IPS-11a (cell line): Measurements from ENCODE around the gene CIAO2B.

Experiments used
- H3K4me3 ChIP-seq: one replicate; pipeline ENCODE4 v1.5.1; 2013; ENCODE audit warnings: low read depth, low read length, control low read depth

Gene CIAO2B

DNA sequence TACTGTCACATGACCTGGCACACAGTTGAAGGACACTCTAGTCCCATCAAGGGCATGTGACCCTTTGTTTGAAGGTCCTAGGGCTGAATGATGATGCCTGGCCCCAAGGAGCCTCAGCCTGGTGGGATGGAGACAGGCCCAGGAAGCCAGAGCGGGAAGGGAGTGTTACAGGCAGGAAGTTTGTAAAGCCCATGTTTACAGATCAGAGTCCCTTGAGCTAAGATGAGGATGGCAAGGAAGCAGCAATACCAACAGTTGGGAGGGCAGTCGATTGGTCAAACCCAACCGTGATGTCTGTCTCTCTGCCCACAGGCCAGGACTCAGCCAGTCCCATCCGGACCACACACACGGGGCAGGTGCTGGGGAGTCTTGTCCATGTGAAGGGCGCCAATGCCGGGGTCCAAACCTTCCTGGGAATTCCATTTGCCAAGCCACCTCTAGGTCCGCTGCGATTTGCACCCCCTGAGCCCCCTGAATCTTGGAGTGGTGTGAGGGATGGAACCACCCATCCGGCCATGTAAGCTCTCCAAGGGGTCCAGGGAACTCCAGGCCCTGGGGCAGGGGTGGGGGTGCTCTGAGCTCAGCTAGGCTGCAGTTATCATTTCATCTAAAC, 3.6 kb upstream of the CIAO2B start:
- no peak overlapping the region for H3K4me3 ChIP-seq

DNA sequence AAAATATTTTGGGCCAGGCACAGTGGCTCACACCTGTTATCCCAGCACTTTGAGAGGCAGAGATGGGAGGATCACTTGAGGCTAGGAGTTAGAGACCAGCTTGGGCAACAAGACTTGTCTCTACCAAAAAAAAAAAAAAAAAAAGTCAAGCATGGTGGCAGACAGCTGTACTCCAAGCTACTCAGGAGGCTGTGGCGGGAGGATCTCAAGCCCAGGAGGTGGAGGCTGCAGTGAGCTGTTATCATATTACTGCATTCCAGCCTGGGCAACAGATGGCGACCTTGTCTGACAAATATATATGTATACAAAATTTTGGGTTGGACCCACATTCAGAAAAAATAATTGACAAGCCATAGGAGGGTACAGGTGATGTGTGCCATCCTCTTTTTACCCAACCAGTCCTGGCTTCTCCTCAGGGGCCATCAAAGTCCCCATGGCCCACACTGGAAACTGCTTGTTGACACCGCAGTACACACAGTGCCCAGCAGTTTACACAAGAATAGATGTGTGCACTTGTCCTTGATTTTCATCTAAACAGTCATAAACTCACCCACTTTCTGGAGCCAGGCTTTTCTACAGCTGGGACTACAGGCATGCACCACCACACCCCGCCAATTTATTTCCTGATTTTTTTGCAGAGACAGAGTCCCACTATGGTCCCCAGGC, 2.8 kb upstream of the CIAO2B start:
- H3K4me3 ChIP-seq, result no peak overlapping the region

DNA sequence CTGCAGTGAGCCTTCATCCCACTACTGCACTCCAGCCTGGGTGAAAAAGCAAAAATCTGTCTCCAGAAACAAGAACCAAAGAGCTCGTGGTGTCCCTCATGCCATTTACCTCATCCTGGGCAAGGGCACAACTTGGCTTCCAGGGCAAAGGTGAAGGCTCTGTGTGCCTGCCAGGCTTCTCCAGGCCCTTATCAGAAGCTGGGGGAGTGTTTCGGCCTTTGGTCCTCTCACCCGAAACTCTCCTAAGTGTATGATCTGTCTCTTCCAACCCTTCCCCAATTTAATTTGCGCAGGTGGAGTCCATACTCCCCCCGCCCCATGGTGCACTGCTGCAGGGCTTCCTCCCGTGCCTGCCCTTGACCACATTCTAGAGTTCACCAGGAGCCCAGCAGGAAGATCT, 2.3 kb upstream of the CIAO2B start:
- no peak overlapping the region for H3K4me3 ChIP-seq

DNA sequence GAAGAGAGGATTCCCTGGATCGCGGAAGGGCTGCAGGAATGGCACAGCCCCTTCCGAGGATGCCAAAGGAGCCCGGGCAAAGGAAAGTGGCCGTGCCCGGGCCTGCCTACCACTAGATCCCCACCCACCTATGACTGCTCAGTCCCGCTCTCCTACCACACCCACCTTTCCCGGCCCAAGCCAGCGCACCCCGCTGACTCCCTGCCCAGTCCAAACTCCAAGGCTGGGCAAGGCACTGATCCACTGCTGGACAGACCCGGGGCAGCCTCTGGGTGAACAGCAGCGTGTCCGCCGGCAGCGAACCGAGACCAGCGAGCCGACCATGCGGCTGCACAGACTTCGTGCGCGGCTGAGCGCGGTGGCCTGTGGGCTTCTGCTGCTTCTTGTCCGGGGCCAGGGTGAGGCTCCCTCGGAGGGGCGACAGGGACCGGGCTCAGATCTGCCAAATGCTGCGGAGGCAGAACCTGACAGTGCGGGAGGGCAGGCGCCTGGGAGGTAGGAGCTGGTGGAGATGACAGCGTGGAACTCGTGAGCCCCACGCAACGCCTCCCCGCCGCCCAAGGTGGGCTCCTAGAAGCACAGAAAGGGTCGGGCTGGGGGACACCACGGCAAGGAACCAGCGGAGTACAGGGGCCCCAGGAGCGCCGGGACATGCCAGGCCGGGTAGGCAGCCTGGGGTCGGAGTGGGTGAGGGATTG, 1.3 kb upstream of the CIAO2B start, which contains the start of gene CES2:
CES2 (plus strand) TSS at position 203 of the 698 bp plus-strand sequence; CDS start at position 323, 120 bp downstream.
- H3K4me3 ChIP-seq, result peak within 1 kb of the TSS; percentile 92

DNA sequence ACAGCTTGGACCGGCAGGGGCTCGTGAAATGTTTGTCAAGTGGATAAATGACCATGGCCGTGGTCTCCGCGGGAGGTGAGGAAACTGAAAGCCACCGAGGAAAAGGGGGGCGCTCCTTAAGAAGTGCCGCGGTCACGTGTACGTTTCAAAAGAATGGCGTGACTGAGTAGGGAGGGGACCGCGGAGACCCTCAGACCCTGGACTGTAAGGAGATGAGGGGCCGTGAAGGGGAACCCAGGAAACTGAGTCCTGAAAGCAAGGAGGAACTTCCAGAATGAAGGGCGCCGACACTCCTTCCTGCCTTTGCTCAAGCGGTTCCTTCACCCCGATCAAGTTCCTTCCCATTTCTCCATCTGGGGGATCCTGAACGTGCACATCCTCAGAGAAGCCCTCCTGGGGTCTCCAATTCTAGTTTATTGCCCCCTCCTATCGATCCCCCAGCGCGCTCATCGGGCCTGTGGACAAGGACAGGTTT, 674 bp upstream of the CIAO2B start:
- H3K4me3 ChIP-seq, result peak overlapping the region; percentile 92

DNA sequence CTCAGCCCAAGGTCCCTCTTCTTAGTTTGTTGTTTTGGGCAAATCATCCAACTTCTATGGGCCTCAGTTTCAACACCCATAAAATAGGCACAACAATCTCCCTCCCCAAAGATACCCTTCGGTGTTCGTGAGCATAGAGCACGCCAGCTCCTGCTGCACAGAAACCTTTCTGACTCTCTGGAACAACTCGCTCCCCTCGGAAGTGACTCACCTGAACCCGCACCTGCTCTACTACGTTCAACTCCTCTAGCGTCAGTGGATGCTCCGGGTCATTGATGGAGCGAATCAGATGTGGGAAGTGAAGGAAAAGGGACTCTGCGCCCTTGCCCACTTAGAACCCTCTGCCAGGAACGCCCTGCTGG, 445 bp downstream of the CIAO2B start:
- peak overlapping the region; percentile 92 for H3K4me3 ChIP-seq

DNA sequence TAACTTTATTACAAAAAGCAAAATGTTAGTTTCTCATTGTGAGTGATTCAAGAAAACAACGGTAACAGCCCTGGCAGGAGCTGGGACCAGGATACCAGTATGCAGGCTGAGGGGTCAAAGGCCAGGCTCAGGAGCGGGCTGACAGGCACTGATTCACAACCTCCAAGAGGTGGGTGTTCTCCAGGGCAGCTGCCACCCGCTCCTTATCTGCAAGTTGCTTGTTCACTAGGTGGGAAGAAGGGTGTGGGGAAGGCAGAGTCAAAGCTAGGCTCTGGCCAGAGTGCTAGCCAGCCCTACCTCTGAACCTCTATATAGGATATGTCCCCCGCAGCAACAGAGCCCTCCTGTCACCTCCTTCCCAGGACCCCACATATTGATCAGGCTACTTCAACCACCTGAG, 2.1 kb downstream of the CIAO2B start:
- H3K4me3 ChIP-seq, result no peak overlapping the region

DNA sequence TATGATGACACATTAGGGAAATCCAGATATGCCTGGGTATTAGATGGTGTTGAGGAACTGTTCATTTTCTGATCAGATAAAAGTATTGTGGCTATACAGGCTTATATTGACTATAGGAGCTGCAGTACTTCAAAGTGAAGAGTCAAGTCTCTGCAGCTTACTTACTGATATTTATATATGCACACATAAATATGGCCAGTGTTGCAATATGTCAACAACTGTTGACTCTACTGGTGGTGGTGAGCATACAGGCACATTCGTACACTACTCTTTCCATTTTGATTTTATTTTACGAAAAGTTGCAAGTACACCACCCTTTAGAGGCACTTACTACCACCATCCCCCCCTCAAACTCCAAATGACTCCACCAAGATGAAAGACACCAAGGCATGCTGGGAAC, 2.5 kb downstream of the CIAO2B start:
- no peak overlapping the region for H3K4me3 ChIP-seq

DNA sequence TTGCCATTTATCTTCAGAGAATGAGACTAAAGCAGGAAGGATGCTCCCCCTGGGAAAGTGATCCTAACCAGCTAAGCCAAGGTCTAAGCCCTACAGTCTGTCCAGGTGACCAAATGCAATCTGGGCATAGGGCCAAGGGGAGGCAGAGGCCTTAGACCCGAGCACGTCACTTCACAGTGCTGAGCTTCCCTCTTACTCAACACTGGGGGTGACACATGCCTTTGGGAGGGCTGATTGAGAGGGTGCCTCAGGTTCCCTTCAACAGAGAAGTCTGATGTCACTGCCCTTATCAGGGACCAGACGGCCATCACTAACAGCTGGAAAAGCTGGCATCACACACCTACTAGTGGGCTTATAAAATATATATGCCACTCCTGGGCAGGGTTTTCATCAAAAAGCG, 4.0 kb downstream of the CIAO2B start:
- no peak overlapping the region for H3K4me3 ChIP-seq

DNA sequence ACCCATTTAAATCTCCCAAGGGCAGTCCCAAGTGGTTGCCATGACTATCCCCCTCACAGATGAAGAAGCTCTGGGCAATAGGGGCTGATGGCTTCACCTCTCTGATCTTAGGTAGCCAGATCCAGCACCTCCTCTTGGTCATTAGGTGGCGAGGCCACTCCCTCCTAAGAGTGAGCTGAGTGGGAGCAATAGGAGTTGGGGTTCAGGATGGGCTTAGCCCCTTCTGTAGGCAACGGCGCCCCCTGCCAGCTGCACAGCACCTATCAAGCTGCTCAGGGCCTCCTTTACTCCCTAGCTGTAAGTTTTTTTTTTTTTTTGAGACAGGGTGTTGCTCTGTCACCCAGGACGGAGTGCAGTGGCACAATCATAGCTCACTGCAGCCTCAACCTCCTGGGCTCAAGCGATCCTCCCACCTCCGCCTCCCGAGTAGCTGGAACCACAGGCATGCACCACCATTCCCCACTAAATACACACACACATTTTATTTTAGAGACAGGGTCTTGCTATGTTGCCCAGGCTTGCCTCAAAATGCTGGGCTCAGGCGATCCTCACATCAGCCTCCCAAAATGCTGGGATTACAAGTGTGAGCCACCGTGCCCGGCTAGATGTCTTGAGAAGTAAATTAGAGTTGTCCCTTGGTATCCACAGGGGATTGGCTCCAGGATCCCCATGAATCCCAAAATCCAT, 5.4 kb downstream of the CIAO2B start:
- H3K4me3 ChIP-seq, result no peak overlapping the region

DNA sequence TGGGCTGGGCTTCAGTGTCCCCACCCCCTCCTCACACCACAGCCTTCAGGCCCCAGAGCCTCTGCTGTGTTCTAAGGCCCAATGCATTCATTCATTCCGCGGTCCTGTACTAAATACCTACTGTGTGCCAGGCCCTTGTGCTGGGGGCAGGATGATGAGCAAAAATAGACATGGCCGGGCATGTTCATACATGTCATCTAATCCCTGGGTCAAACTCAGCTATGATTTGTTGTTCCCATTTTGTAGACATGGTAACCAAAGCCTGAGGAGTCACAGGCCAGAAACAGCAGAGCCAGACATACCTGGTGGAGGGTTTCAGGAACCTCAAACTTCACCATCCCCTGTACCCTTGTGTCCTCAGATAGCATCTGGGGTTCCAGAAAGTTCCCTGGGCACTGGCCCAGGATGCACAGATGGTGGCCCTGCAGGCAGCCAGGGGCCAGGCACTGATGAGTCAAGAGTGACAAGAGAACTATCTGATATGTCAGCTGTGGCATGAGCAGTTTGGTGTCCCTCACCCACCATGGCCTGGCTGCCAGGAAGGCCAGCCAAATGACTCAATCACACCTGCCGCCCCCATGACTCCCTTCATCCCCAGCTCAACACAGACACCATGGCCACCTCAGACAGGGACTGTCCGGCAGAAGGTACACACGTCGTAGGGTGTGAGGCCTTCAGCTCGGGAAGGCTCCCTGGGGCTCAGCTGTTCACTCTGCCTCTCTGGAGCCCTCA, 6.1 kb downstream of the CIAO2B start:
- H3K4me3 ChIP-seq, result no peak overlapping the region

DNA sequence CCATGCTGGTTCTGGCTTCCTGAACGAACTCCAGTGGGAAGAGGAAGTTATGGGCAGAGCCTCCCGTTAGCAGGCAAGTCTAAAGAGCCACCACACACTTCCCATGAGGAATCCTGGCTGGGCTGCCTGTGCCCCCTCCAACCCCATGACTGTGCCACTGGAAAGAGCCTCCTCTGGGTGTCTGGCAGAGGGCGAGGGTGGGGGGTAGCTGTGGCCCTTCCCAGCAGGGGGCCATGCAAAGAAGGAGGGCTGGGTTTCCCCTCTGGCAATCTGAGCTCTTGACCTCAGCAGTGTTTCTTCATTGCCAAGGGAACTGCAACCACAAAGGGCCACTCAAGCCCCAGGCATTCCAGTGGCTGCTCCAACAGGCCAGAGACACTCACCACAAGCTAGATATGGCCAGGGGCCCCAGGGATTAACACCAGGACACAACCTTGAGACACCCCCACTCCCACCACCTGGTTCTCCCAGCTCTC, 7.2 kb downstream of the CIAO2B start:
- no peak overlapping the region for H3K4me3 ChIP-seq

DNA sequence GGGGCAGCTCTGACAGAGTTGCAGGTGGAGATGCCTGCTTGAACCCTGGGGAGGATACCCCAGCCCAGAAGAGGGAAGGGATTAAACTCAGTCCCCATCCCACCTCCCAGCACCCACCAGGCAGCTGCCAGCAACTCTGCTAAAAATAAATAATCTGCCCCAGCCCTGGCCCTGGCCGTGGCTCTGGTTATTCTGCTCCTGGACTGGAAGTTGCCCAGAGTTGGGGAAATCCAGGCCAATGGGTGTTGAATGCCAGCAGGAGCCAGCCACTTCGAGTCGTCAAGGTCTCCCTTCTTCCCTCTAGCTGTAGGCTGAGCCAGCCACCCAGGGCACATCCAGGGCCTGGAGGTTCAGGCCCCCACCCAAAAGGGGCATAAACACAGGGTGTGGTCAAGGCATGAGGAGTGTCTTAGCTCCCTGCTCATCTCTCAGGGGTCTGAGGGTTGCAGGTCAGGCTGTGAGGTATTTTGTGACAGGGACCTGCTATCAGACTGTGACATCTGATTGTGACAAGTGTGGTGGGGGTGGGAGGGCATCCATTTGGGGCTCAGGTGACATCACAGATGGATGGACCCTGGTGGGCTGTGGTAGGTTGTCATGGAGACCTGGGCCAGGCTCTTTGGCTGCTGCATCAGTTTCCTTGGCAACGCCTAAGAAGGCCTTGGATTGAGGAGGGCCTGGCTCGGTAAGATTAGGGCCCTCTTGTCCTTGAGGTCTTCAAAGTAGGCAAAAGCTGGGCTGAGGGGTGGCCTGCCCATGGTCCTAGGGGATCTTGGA, 7.8 kb downstream of the CIAO2B start:
- no peak overlapping the region for H3K4me3 ChIP-seq

DNA sequence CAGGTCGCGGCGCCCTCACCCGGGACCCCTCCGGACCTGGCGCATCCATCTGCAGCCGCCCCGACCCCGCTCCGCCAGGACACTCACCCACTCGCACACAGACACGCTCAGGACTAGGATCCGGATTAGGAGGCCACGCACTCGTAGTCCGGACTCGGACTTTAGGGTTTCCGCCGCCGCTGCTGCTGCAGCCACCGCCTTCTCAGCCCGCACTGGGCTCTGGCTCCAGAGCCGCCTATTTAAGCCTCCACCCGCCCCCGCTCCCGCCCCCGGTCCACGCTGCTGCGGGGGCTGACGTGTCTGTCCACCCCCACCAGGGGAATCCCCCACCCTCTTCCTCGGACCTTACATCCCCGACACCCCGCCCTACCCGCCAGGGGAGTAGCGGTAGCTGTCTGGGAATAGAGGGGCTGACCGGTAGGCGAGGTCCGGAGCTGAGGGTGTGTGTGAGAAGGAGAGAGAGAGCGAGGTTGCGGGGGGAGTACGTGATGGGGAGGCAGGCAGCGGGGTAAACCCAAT, 8.8 kb downstream of the CIAO2B start, which contains the start of gene RRAD:
RRAD (minus strand) TSS at position 214 of the 519 bp plus-strand sequence. CDS start 356 bp downstream, outside the sequence.
- peak within 1 kb of the TSS; percentile 33 for H3K4me3 ChIP-seq

DNA sequence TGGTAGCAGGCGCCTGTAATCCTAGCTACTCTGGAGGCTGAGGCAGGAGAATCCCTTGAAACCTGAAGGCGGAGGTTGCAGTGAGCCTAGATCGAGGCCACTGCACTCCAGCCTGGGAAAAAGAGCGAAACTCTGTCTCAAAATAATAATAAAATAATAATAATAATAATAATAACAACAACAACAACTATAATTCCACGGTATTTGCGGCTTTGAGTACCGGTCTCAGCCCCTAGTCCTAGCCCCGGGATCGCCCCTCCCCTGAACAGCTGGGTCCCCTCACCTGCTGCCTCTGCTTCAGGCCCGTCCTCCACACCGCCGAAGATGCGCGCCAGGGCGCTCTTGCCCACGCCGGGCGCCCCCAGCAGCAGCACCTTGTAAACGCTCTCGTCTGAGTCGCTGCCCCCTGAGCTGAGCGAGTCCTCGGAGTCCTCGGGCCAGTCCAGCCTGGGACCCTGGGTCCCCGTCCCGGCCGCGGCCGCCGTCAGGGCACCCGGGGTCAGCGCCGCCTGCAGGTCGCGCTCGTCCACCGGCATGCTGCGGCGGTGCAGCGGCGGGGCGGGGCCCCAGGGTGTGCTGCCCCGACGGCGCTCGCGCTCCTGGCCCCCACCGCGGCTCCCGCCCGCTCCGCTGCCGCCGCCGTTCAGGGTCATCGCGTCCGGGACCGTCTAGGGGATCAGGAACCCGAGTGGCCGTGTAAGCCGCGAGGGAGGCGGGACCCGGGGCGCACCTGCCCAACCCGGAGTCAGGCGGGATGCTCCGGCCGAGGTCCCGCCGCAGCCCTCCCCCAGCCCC, 9.5 kb downstream of the CIAO2B start:
- H3K4me3 ChIP-seq, result peak overlapping the region; percentile 33

DNA sequence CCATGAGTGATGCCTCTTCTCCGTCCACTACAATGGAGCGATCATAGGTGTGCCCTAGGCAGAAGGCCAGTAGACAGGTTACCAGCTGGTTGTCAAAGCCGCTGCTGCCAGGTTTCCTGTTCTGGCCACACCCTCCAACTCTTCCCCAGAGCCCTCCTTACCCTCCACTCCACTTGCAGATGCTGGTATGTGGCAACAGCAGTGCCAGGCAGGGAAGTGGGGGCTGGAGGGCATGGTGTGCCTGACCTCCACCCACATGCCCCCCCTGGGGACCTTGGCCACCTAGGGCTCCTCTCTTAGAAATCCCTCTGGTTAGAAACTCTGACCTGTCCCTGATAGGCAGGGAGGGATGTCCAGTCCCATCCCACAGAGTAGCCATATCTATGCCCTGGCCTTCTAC, 10.3 kb downstream of the CIAO2B start:
- H3K4me3 ChIP-seq, result no peak overlapping the region

DNA sequence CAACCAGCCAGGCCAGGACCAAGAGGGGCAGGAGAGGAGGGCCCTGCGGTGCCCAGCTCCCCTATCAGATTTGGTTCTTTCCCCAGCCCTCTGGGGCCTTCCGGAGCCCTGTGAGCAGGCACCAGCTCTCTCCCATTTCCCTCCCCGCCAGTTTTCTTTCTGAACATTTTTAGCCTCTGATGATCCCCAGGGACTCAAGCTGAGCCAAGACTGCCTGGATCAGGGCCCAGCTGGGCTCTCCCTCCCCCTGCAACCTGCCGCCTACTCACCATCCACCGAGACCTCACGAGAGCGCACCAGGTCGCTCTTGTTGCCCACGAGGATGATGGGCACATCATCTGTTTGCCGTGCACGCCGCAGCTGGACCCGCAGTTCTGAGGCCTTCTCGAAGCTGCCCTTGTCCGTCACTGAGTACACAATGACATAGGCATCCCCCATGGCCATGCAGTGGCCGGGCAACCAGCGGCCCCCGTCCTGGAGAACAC, 10.9 kb downstream of the CIAO2B start:
- H3K4me3 ChIP-seq, result no peak overlapping the region

DNA sequence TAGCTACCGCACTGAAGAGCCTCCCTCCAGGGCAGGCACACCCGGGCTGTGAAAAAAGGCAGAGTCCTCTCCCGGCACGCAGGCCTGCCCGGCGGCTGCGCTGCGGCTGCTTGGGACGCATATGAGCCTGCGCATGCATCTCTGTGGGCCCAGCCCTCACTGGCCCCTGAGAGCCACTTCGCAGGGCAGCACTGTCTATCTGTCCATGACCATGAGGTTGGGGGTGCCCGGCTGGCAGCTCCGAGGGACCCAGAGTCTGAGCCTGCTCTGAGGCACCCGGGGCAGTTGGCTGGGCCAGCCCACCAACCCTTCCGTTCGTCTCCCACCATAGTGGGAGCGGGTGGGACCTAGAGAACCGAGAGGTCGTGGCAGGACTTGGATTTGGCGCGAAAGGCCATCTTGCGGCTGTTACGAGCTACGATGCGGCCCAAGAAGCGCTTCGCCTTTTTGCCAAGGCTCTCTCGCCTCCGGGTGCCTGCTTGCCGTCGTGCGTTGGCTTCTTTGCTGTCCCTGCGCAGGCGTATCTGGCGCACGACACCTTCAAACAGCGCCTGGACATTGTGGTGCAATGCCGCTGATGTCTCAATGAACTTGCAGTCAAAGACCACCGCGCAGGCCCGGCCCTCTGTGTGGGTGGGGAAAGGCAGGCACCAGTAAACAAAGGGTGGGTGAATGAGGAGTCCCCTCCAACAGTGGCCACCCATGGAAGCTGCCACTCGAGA, 12.3 kb downstream of the CIAO2B start:
- no peak overlapping the region for H3K4me3 ChIP-seq
